Panc1 (cell line): Measurements from ENCODE around the gene SMTNL1. TPM values are rescaled to one million over a fixed set of nuclear protein-coding genes. Genes with fewer than 3 reads are reported as not detected.

Experiments
- ATAC-seq: fragments of 200-7000 bp; cut with Tn5 transposase; 2 replicates; pipeline ENCODE4 v1.9.1; 2020; ENCODE audit warnings: mild to moderate bottlenecking, moderate library complexity
- BruUV-seq: library from RNA; stranded (reverse); fragments of 400-500 nt; replicated peaks from 2 replicates; lab custom pipeline; 2021; lab: Mats Ljungman, UMichigan
- CTCF ChIA-PET: fragments of 300-600 bp; sonication (Branson Sonifier 250); formaldehyde crosslinking; loops from one replicate; lab custom pipeline; 2022; ENCODE audit warnings: antibody characterized with exemption; lab: Charles Lee
- POLR2A ChIA-PET: fragments of 300-600 bp; sonication (Branson Sonifier 250); formaldehyde crosslinking; loops from one replicate; lab custom pipeline; 2022; ENCODE audit warnings: antibody characterized with exemption; lab: Charles Lee
- DNase-seq: peaks from one replicate; pipeline ENCODE4 v3.0.0-alpha.2; 2010; ENCODE audit warnings: low read depth, low spot score
- H3K27ac ChIP-seq: 2 replicates; pipeline ENCODE4 v1.5.1; 2011; ENCODE audit warnings: mild to moderate bottlenecking, low read length, inconsistent platforms
- H3K27me3 ChIP-seq: fragments of 200-500 bp; sonication (Bioruptor generic); 2 replicates; pipeline ENCODE4 v1.6.0; 2014; ENCODE audit warnings: low read length, inconsistent platforms; ENCODE audit not compliant: control insufficient read depth, insufficient read depth
- H3K36me3 ChIP-seq: fragments of 200-500 bp; sonication (Bioruptor generic); 2 replicates; pipeline ENCODE4 v1.5.1; 2014; ENCODE audit warnings: inconsistent platforms, mild to moderate bottlenecking, low read length, moderate library complexity; ENCODE audit not compliant: control insufficient read depth, insufficient read depth
- H3K4me1 ChIP-seq: 2 replicates; pipeline ENCODE4 v1.5.1; 2011; ENCODE audit warnings: inconsistent platforms, mild to moderate bottlenecking, low read length, moderate library complexity; ENCODE audit not compliant: control insufficient read depth, insufficient read depth
- H3K4me3 ChIP-seq, 2 experiments: 2 replicates each; pipeline ENCODE4 v1.5.1; 2011 to 2012; ENCODE audit warnings: low read depth in 2 of 2, low read length in 2 of 2, mild to moderate bottlenecking in 2 of 2, inconsistent platforms in 1 of 2, moderate library complexity in 1 of 2
- H3K9me3 ChIP-seq: fragments of 200-500 bp; sonication (Bioruptor generic); 2 replicates; pipeline ENCODE4 v1.5.1; 2014; ENCODE audit warnings: low read depth, mild to moderate bottlenecking, inconsistent platforms, low read length, moderate library complexity; ENCODE audit not compliant: control insufficient read depth, insufficient read depth
- POLR2AphosphoS5 ChIP-seq: IDR thresholded peaks from 2 replicates; pipeline ENCODE4 v1.6.1; 2012; ENCODE audit warnings: mild to moderate bottlenecking, low read depth, low read length, moderate library complexity
- SIN3A ChIP-seq: IDR thresholded peaks from 2 replicates; pipeline ENCODE4 v1.6.1; 2012; ENCODE audit warnings: low read depth, mild to moderate bottlenecking, low read length, moderate library complexity, borderline replicate concordance; ENCODE audit not compliant: insufficient read depth
- TCF7L2 ChIP-seq: IDR thresholded peaks from 2 replicates; pipeline ENCODE4 v1.6.1; 2011; ENCODE audit warnings: mild to moderate bottlenecking, low read depth, low read length, inconsistent platforms
- in situ Hi-C: cut with HindIII; loops from 2 replicates; pipeline ENCODE4 v1.10.0; 2016; ENCODE audit warnings: low sequenced_read_pairs, low pct_unique_long_range_greater_than_20kb
- intact Hi-C: fragments of 100-400 bp; cut with micrococcal nuclease; formaldehyde crosslinking; loops from one replicate; pipeline ENCODE4 v1.10.0; 2022; ENCODE audit not compliant: unreplicated experiment
- total RNA-seq: library from RNA; stranded (reverse); gene quantifications from one replicate; pipeline ENCODE4 v1.2.1, GENCODE V29; 2021; ENCODE audit not compliant: unreplicated experiment
- TF ChIP-seq, protein P1 (sequence below): fragments of 450-650 bp; IDR thresholded peaks from 2 replicates; pipeline ENCODE4 v1.5.1; 2017; ENCODE audit warnings: mild to moderate bottlenecking
- TF ChIP-seq, protein P2 (sequence below), 2 experiments: IDR thresholded peaks; 2 replicates each; pipeline ENCODE4 v1.6.1; 2011 to 2012; ENCODE audit warnings: low read depth in 2 of 2, control low read depth in 1 of 2, low read length in 1 of 2, mild to moderate bottlenecking in 1 of 2, moderate library complexity in 1 of 2; ENCODE audit not compliant: insufficient read depth in 1 of 2

SMTNL1 gene
- total RNA-seq, 1 experiment from 2014 or later: not detected

DNA sequence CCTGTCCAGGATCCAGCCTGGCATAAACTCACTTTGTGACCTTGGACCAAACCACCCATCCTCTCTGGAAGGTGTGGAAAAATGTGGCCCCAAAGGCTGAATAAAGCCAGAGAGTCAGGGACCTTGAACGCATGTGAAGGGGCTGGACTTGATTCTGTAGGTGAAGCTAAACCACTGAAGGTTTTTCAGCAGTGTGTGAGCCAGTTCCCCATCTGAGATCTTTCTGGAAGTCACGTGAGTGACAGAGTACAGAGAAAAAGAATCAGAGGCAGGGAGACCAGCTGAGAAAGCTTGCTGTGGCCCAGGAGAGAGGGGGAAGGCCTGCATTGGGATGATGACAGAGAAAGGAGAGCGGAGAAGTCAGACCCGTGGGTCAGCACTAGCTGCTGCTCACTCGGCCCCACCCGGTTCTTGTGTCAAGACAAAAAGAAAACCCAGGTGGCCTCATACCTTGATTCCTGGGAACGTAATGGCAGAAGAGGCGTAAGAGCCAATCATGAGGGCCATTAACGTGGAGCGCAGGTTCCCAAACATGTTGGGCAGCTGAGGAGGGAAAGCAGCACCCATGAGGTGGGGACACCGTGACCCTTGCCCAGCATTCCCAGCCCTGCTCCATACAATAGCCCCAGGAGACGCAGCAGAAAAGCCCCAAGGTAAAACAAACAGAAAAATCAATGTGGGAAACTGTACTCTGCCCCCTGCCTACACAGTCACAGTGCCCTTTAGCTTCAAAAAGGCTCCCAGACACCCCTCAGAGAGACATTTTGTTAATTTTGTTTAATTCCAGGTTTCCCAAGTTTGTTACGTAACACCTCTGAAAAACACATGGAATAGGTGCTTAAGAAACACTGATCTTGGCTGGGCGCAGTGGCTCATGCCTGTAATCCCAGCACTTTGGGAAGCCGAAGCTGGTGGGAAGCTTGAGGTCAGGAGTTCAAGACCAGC is 39.8 kb upstream of the SMTNL1 start:
- Histone ChIP-seq H3K36me3 (no peaks in the 10 kb centered on the region), H3K27ac (no peak overlapping the region), H3K4me1 (peaks cover 6% of the 10 kb centered on the region; the same call in 1 of the 2 replicates), H3K9me3 (no peaks in the 10 kb centered on the region), H3K27me3 (no peaks in the 10 kb centered on the region), H3K4me3 (no peak overlapping the region)
- intact Hi-C loops (no loop called here), in situ Hi-C loops (no loop called here)
- TF ChIP-seq, protein P1, sequence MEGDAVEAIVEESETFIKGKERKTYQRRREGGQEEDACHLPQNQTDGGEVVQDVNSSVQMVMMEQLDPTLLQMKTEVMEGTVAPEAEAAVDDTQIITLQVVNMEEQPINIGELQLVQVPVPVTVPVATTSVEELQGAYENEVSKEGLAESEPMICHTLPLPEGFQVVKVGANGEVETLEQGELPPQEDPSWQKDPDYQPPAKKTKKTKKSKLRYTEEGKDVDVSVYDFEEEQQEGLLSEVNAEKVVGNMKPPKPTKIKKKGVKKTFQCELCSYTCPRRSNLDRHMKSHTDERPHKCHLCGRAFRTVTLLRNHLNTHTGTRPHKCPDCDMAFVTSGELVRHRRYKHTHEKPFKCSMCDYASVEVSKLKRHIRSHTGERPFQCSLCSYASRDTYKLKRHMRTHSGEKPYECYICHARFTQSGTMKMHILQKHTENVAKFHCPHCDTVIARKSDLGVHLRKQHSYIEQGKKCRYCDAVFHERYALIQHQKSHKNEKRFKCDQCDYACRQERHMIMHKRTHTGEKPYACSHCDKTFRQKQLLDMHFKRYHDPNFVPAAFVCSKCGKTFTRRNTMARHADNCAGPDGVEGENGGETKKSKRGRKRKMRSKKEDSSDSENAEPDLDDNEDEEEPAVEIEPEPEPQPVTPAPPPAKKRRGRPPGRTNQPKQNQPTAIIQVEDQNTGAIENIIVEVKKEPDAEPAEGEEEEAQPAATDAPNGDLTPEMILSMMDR: no peak
- TF ChIP-seq POLR2AphosphoS5 (no peak), SIN3A (no peak), TCF7L2 (no peak)
- TF ChIP-seq, protein P2, sequence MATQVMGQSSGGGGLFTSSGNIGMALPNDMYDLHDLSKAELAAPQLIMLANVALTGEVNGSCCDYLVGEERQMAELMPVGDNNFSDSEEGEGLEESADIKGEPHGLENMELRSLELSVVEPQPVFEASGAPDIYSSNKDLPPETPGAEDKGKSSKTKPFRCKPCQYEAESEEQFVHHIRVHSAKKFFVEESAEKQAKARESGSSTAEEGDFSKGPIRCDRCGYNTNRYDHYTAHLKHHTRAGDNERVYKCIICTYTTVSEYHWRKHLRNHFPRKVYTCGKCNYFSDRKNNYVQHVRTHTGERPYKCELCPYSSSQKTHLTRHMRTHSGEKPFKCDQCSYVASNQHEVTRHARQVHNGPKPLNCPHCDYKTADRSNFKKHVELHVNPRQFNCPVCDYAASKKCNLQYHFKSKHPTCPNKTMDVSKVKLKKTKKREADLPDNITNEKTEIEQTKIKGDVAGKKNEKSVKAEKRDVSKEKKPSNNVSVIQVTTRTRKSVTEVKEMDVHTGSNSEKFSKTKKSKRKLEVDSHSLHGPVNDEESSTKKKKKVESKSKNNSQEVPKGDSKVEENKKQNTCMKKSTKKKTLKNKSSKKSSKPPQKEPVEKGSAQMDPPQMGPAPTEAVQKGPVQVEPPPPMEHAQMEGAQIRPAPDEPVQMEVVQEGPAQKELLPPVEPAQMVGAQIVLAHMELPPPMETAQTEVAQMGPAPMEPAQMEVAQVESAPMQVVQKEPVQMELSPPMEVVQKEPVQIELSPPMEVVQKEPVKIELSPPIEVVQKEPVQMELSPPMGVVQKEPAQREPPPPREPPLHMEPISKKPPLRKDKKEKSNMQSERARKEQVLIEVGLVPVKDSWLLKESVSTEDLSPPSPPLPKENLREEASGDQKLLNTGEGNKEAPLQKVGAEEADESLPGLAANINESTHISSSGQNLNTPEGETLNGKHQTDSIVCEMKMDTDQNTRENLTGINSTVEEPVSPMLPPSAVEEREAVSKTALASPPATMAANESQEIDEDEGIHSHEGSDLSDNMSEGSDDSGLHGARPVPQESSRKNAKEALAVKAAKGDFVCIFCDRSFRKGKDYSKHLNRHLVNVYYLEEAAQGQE (IDR thresholded peaks at IDR 0.05; ENCODE audit: insufficient read depth in 1 of 2, low read depth in 2 of 2, low read length in 1 of 2): no peak
- CTCF ChIA-PET: no interaction called here
- no TSS peak for BruUV-seq
- ATAC-seq (no peak), DNase-seq (no peak)
- POLR2A ChIA-PET: no interaction called here

DNA sequence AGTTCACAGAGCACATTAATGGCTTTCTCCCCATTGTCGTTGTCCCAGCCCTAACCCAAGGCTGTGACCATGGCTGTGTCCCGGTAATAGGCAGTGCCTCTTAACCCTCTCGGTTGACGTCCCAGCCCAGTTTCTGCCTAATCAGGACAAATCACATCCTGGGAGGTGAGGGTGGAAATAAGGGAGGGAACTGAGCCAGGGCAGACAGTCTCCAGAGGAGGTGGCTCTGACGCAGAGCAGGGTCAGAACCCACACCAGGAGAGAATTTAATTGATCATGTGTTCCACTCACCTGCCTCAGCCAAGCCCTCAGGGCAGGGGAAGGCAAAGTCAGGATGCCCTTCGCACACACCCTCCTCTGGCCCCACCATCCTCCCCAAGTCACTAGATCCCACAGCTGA is 38.9 kb upstream of the SMTNL1 start:
- H3K4me1 ChIP-seq: peaks cover 6% of the 10 kb centered on the region; the same call in 1 of the 2 replicates
- DNase-seq (no peak), ATAC-seq (no peak)
- H3K27me3 ChIP-seq: no peaks in the 10 kb centered on the region
- POLR2A ChIA-PET: interaction anchor here (0.7 kb wide), 1 partner anchor 17 kb away, joined by 4 read pairs; the partner anchor contains the start of gene SLC43A1
- BruUV-seq: no TSS peak
- TF ChIP-seq, protein P1: no peak
- no peak for TF ChIP-seq POLR2AphosphoS5
- no peaks in the 10 kb centered on the region for H3K36me3 ChIP-seq
- no peaks in the 10 kb centered on the region for H3K9me3 ChIP-seq
- CTCF ChIA-PET: no interaction called here
- no peak overlapping the region for H3K4me3 ChIP-seq
- H3K27ac ChIP-seq: no peak overlapping the region
- in situ Hi-C loops (no loop called here), intact Hi-C loops (no loop called here)
